Gastroesophageal sphincter (tissue), 4 donors: ENCODE results near the gene TET3. TPM values are rescaled to one million over a fixed set of nuclear protein-coding genes. Genes with fewer than 3 reads are reported as not detected.
A peak's percentile ranks its signal among the peaks of the same experiment; 100 is the strongest.

ENCODE experiments used
- ATAC-seq: fragments of 150-250 bp; one replicate; pipeline ENCODE4 v1.9.1; 2016; ENCODE audit warnings: mild to moderate bottlenecking, moderate library complexity
- H3K27ac ChIP-seq, 4 donors: fragments of 200-600 bp; sonication (generic) in 3 of 4; 1 replicate in 3 of 4; 2 replicates in 1 of 4; pipeline ENCODE4 v1.5.1; 2016 to 2019
- H3K27me3 ChIP-seq: fragments of 200-600 bp; sonication (generic); one replicate; pipeline ENCODE4 v1.5.1; 2019
- H3K36me3 ChIP-seq, 2 donors: fragments of 200-600 bp; sonication (generic); one replicate each; pipeline ENCODE4 v1.5.1; 2019; ENCODE audit warnings: control low read depth in 1 of 2
- H3K4me1 ChIP-seq, 3 donors: fragments of 200-600 bp; sonication (generic); 1 replicate in 2 of 3; 2 replicates in 1 of 3; pipeline ENCODE4 v1.5.1; 2016 to 2019; ENCODE audit warnings: control low read depth in 2 of 3
- H3K4me3 ChIP-seq, 2 donors: fragments of 200-600 bp; sonication (generic); one replicate each; pipeline ENCODE4 v1.5.1; 2019; ENCODE audit warnings: mild to moderate bottlenecking in 1 of 2, moderate library complexity in 1 of 2
- H3K9me3 ChIP-seq, 3 donors: fragments of 200-600 bp; sonication (generic); one replicate each; pipeline ENCODE4 v1.5.1; 2017 to 2019; ENCODE audit warnings: control low read depth in 2 of 3
- EP300 ChIP-seq: sonication (generic); formaldehyde crosslinking; IDR thresholded peaks from one replicate; pipeline ENCODE4 v1.6.1; 2017; ENCODE audit warnings: antibody characterized with exemption, mild to moderate bottlenecking
- POLR2A ChIP-seq, 2 donors: fragments of 450-650 bp; IDR thresholded peaks; one replicate each; pipeline ENCODE4 v1.6.1; 2017; ENCODE audit warnings: antibody characterized with exemption in 2 of 2, mild to moderate bottlenecking in 2 of 2, moderate library complexity in 1 of 2
- POLR2AphosphoS5 ChIP-seq: sonication (generic); formaldehyde crosslinking; IDR thresholded peaks from one replicate; pipeline ENCODE4 v1.6.1; 2017; ENCODE audit warnings: antibody characterized with exemption
- WGBS, 2 donors: methylation state at CpG; one replicate each; pipeline ENCODE4 v1.1.5; 2018; ENCODE audit warnings: low coverage in 1 of 2; 5-methylcytosine and 5-hydroxymethylcytosine counted together
- total RNA-seq, 4 donors: library from RNA; depleted of rRNA; stranded (reverse); fragments of >200 nt; gene quantifications; one replicate each; pipeline ENCODE4 v1.1.0, GENCODE V29; 2016
- TF ChIP-seq, protein P1 (sequence below), 4 experiments: fragments of 200-600 bp in 2 of 4; fragments of 450-650 bp in 2 of 4; sonication (generic) in 1 of 4; IDR thresholded peaks; one replicate each; pipeline ENCODE4 v1.5.1; 2017 to 2019; ENCODE audit warnings: antibody characterized with exemption in 4 of 4, mild to moderate bottlenecking in 2 of 4, moderate library complexity in 2 of 4

Gene TET3
- total RNA-seq, 4 donors from 2014 or later: 3.3 to 8.9 (median 5.8) TPM

DNA sequence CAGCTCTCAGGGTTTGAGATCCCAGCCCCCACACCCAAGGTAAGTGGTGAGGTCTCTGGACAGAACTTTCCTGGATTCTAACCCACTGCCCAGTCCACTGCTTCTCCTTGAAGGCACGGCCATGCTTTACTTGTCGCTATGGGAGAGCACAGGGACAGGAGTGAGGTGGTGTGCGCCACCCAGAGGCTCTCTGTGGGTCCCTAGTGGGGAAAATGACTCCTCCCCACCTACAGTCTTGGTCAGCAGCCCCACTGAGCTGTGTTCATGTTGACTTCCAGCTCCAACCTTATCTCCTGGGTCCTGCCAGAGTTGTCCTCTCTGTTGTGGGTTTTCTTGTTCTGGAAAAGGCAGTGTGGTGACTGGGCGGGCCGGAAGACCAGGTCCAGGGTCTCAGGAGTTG is 11.1 kb downstream of the TET3 start:
- Histone ChIP-seq H3K36me3 (no peaks in the 10 kb centered on the region), H3K27me3 (no peaks in the 10 kb centered on the region), H3K9me3 (no peaks in the 10 kb centered on the region), H3K4me3 (no peak overlapping the region), H3K4me1 (peaks cover 0 to 15% (median 10%) of the 10 kb centered on the region in 3 donors), H3K27ac (no peak overlapping the region)
- TF ChIP-seq POLR2A (IDR thresholded peaks at IDR 0.05) (no peak), POLR2AphosphoS5 (no peak), EP300 (no peak)
- TF ChIP-seq, protein P1, sequence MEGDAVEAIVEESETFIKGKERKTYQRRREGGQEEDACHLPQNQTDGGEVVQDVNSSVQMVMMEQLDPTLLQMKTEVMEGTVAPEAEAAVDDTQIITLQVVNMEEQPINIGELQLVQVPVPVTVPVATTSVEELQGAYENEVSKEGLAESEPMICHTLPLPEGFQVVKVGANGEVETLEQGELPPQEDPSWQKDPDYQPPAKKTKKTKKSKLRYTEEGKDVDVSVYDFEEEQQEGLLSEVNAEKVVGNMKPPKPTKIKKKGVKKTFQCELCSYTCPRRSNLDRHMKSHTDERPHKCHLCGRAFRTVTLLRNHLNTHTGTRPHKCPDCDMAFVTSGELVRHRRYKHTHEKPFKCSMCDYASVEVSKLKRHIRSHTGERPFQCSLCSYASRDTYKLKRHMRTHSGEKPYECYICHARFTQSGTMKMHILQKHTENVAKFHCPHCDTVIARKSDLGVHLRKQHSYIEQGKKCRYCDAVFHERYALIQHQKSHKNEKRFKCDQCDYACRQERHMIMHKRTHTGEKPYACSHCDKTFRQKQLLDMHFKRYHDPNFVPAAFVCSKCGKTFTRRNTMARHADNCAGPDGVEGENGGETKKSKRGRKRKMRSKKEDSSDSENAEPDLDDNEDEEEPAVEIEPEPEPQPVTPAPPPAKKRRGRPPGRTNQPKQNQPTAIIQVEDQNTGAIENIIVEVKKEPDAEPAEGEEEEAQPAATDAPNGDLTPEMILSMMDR (IDR thresholded peaks at IDR 0.05): no peak
- ATAC-seq: no peak
- 80 to 83% methylated on average over 2 of the region's 5 CpGs for WGBS, 2 donors

DNA sequence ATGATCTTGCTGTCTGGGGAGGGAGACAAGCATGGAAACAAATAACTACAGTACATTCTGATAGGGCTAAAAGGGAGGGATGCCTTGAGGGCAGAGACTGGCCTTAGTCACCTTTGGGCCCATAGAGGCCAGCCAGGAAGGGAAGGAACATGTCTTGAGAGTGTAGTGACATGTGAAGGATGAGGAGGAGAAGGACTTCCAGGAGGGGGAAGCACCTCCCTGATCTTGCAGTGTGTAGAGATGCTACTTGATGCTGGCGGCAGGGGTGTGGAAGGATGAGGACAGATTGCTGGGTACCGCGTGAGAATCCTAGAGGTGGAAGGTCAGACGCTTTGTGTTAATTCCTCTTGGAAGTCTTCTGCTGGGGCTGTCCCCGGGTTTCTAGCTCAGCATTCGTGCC is 13.1 kb downstream of the TET3 start:
- no peak overlapping the region for H3K27ac ChIP-seq
- 90% methylated on average over 6 of the region's 6 CpGs; no CpG with 5 or more reads in 1 of the 2 donors for WGBS, 2 donors
- TF ChIP-seq POLR2AphosphoS5 (no peak), EP300 (no peak), POLR2A (IDR thresholded peaks at IDR 0.05) (no peak)
- TF ChIP-seq, protein P1 (IDR thresholded peaks at IDR 0.05): no peak
- no peaks in the 10 kb centered on the region for H3K27me3 ChIP-seq
- no peaks in the 10 kb centered on the region for H3K9me3 ChIP-seq
- H3K36me3 ChIP-seq: no peaks in the 10 kb centered on the region
- peaks cover 0 to 32% (median 15%) of the 10 kb centered on the region in 3 donors for H3K4me1 ChIP-seq
- ATAC-seq: no peak
- H3K4me3 ChIP-seq: no peak overlapping the region

DNA sequence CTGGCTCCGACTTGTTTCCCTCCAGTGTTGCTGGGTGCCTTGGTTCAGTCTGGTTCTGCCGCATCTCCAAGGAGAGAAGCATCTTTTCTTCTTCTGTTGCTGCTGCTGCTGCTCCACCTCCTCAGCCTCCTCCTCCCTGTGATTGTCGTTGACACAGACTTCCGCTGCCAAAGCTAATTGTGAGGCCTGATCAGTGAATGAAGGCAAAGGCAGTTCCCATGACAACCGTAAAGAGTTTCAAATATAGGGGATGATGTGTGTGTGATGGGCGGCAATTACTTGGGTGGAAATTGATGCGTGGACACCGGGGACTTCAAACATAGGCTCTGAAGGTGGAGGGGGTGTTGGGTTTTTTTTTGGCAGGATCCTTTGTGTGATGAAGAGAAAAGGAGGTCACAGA is 13.7 kb downstream of the TET3 start:
- Histone ChIP-seq H3K36me3 (no peaks in the 10 kb centered on the region), H3K9me3 (no peaks in the 10 kb centered on the region), H3K27me3 (no peaks in the 10 kb centered on the region), H3K4me3 (no peak overlapping the region), H3K27ac (no peak overlapping the region), H3K4me1 (peaks cover 0 to 38% (median 18%) of the 10 kb centered on the region in 3 donors)
- 76 to 100% methylated on average over 4 to 5 of the region's 8 CpGs for WGBS, 2 donors
- TF ChIP-seq EP300: no peak
- TF ChIP-seq POLR2AphosphoS5: no peak
- no peak for TF ChIP-seq POLR2A (IDR thresholded peaks at IDR 0.05)
- TF ChIP-seq, protein P1 (IDR thresholded peaks at IDR 0.05): no peak
- ATAC-seq: no peak

DNA sequence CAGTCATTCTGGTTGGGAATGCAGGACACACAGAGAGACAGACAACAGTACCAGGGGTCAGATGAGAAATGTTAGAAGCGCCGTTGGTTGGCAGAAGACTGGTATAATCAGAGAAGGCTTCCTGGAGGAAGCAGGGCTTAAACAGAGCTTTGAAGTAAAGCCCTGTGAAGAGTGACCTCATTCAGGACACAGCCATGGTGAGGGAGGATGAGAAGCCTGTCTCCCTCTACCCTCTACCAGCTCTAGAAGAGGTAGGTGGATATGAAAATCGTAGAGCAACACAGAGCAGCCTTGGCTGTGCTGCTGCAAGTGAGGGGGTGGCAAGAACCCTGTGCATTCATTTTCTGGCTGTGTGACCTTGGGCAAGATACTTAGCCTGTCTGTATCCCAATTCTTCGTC is 14.2 kb downstream of the TET3 start:
- TF ChIP-seq POLR2AphosphoS5 (no peak), EP300 (no peak), POLR2A (IDR thresholded peaks at IDR 0.05) (no peak)
- TF ChIP-seq, protein P1 (IDR thresholded peaks at IDR 0.05): no peak
- Histone ChIP-seq H3K36me3 (no peaks in the 10 kb centered on the region), H3K9me3 (no peaks in the 10 kb centered on the region), H3K27ac (no peak overlapping the region), H3K27me3 (no peaks in the 10 kb centered on the region), H3K4me3 (no peak overlapping the region), H3K4me1 (peaks cover 0 to 43% (median 18%) of the 10 kb centered on the region in 3 donors)
- no peak for ATAC-seq
- WGBS, 2 donors: 74 to 88% methylated on average over 1 to 4 of the region's 4 CpGs

DNA sequence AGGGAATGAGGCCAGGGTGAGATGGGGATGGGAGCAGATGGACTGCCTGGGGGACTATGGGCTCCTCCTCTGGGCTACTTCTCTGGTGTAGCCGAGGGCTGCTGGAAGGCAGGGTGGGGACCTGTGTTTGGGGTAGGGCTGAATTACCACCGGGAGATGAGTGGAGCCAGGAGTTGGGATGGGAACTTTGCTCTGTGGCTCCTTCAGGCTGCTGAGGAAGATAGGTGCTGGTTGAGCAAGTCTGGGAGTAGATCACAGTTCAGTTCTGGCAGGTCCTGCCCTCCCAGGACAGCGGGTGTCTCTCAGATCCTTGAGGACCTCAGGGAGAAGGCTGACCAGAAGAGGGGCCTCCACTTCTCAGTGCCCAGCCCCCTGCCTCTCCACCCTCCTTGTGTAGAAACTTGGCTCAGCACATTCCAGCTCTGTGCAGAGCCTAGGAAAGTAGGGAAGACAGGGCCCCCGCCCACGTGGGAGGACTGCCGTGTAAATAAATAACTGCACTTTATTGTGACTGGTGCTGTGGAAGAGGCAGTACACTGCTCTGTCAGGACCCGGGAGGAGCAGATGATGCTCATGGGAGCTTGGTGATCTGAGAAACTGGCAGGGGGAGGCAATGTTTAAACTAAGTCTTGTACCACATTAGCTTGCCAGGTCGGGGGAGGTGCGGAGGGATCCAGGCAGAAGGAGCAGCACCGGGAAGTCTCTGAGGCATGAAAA is 15.3 kb downstream of the TET3 start:
- no peak for ATAC-seq
- WGBS, 2 donors: 26 to 28% methylated on average over 3 to 5 of the region's 10 CpGs
- Histone ChIP-seq H3K4me3 (no peak overlapping the region), H3K27ac (peak overlapping the region in 2 of 4 donors; percentile 0 to 37), H3K36me3 (no peaks in the 10 kb centered on the region), H3K4me1 (peaks cover 0 to 54% (median 18%) of the 10 kb centered on the region in 3 donors), H3K9me3 (no peaks in the 10 kb centered on the region), H3K27me3 (no peaks in the 10 kb centered on the region)
- TF ChIP-seq, protein P1 (IDR thresholded peaks at IDR 0.05): no peak
- TF ChIP-seq EP300 (no peak), POLR2AphosphoS5 (no peak), POLR2A (IDR thresholded peaks at IDR 0.05) (no peak)
